ENCODE data around the gene PTPN11. TPM values are rescaled to one million over a fixed set of nuclear protein-coding genes. Genes with fewer than 3 reads are reported as not detected.

Gene PTPN11
- polyA plus RNA-seq, 1 experiment: 46.1 TPM

DNA sequence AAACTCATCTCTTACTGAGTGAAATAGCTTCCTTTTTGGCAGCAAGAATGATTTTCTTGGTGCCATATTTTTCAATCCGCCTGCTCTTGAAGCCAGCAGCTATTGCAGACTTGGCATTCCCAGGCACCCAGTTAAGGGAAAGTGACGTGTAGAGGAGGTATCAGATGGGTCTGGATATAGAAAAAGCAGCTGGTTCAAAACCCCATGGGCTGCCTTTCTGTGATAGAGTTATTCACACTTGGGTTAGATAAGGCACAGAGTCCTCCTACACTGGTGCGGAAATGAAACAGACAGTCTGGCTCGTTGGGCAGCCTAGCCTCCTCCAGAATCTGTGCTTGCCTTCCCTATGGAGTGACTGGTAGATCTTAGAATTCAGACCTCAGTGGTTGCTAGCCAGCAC is 62.2 kb downstream of the PTPN11 start:
- Histone ChIP-seq H3K4me3 (ENCODE audit: low read depth, low read length) (no peak overlapping the region), H3K36me3 (ENCODE audit: control insufficient read depth, insufficient read depth, low read length) (peaks cover 7% of the 10 kb centered on the region; the same call in 1 of the 2 replicates), H3K27me3 (ENCODE audit: control insufficient read depth, insufficient read depth, low read length) (no peaks in the 10 kb centered on the region)
- CTCF ChIA-PET: no interaction called here
- TF ChIP-seq, protein P1, sequence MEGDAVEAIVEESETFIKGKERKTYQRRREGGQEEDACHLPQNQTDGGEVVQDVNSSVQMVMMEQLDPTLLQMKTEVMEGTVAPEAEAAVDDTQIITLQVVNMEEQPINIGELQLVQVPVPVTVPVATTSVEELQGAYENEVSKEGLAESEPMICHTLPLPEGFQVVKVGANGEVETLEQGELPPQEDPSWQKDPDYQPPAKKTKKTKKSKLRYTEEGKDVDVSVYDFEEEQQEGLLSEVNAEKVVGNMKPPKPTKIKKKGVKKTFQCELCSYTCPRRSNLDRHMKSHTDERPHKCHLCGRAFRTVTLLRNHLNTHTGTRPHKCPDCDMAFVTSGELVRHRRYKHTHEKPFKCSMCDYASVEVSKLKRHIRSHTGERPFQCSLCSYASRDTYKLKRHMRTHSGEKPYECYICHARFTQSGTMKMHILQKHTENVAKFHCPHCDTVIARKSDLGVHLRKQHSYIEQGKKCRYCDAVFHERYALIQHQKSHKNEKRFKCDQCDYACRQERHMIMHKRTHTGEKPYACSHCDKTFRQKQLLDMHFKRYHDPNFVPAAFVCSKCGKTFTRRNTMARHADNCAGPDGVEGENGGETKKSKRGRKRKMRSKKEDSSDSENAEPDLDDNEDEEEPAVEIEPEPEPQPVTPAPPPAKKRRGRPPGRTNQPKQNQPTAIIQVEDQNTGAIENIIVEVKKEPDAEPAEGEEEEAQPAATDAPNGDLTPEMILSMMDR (IDR thresholded peaks at IDR 0.05; ENCODE audit: insufficient read depth, low read depth, low read length): no peak
- POLR2A ChIA-PET: no interaction called here
- DNase-seq (ENCODE audit: low read depth): no peak

DNA sequence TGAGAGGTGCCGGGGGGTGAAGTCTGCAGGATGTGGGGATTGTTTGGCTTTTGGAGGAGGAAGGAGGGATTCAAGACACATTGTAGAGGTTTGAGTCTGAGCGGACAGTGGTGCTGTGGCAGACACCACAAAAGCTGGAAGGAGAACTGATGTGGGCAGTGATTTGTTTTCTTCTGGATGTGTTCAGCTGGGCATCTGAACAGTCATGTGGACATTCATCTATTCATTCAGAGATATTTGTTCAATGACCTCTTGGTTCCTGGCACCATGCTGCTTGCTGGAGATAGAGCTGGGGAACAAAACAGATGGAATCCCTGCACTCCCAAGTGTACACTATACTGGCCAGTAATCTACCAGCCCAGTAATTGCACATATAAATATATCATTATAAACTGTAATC is 64.0 kb downstream of the PTPN11 start:
- Histone ChIP-seq H3K27me3 (ENCODE audit: control insufficient read depth, insufficient read depth, low read length) (no peaks in the 10 kb centered on the region), H3K36me3 (ENCODE audit: control insufficient read depth, insufficient read depth, low read length) (peaks cover 13% of the 10 kb centered on the region), H3K4me3 (ENCODE audit: low read depth, low read length) (no peak overlapping the region)
- ChIA-PET POLR2A (no interaction called here), CTCF (no interaction called here)
- TF ChIP-seq, protein P1 (IDR thresholded peaks at IDR 0.05; ENCODE audit: insufficient read depth, low read depth, low read length): no peak
- no peak for DNase-seq (ENCODE audit: low read depth)

DNA sequence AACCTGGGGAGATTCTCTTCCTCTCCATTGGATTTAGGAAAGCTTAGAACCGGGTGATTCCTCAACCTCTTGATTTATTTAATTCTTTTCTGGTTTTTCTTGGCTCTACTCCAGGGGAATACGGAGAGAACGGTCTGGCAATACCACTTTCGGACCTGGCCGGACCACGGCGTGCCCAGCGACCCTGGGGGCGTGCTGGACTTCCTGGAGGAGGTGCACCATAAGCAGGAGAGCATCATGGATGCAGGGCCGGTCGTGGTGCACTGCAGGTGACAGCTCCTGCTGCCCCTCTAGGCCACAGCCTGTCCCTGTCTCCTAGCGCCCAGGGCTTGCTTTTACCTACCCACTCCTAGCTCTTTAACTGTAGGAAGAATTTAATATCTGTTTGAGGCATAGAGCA is 67.6 kb downstream of the PTPN11 start:
- TF ChIP-seq, protein P1 (IDR thresholded peaks at IDR 0.05; ENCODE audit: insufficient read depth, low read depth, low read length): no peak
- DNase-seq (ENCODE audit: low read depth): no peak
- POLR2A ChIA-PET: no interaction called here
- CTCF ChIA-PET: no interaction called here
- Histone ChIP-seq H3K27me3 (ENCODE audit: control insufficient read depth, insufficient read depth, low read length) (no peaks in the 10 kb centered on the region), H3K4me3 (ENCODE audit: low read depth, low read length) (no peak overlapping the region), H3K36me3 (ENCODE audit: control insufficient read depth, insufficient read depth, low read length) (peaks cover 20% of the 10 kb centered on the region)

DNA sequence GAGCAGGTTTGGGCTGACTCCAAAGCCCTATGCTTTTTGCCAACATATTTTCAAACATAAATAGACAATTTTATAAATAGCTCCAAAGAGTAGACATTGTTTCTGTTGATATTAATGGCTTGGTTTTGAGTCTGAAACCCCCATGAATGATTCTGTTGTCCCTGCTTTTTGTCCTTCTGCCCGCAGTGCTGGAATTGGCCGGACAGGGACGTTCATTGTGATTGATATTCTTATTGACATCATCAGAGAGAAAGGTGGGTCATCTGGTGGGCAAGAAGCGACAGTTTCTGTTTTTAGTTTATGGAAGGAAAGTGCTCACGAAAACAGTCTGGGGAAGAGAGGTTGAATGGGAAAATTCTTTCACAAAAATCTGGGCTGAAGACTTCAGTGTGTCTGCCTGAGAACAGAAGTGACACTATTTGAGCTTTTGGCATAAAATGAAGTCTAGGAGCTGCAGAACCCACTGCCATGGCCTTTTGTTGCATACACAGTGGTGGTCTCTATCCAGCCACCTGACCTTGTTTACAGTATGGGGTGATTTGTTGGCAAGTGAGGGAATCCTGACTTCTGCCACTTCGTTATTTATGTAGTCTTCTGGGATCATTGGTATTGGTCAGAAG is 69.6 kb downstream of the PTPN11 start:
- TF ChIP-seq, protein P1 (IDR thresholded peaks at IDR 0.05; ENCODE audit: insufficient read depth, low read depth, low read length): no peak
- Histone ChIP-seq H3K36me3 (ENCODE audit: control insufficient read depth, insufficient read depth, low read length) (peaks cover 15% of the 10 kb centered on the region), H3K27me3 (ENCODE audit: control insufficient read depth, insufficient read depth, low read length) (no peaks in the 10 kb centered on the region), H3K4me3 (ENCODE audit: low read depth, low read length) (no peak overlapping the region)
- ChIA-PET CTCF (no interaction called here), POLR2A (no interaction called here)
- DNase-seq (ENCODE audit: low read depth): no peak

DNA sequence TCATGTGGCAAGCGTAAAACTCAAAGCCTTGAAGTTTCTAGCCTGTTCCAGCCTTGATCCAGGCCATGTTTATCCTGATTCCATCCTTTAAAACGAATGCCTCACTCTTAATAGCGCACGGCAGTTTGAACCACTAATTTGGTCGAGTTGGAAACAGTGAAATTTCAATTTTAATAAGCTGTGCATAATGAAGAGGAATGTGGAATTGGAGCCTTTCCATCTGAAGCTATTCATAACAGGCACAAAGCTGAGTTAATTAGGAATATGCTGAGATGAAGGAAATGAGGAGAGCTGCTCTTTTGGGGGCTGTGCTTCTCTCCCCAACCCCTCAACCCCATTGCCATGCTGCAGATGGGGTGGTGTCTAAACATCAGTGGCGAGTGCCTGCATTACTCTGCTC is 70.7 kb downstream of the PTPN11 start:
- TF ChIP-seq, protein P1 (IDR thresholded peaks at IDR 0.05; ENCODE audit: insufficient read depth, low read depth, low read length): no peak
- H3K27me3 ChIP-seq (ENCODE audit: control insufficient read depth, insufficient read depth, low read length): no peaks in the 10 kb centered on the region
- ChIA-PET CTCF (no interaction called here), POLR2A (no interaction called here)
- H3K36me3 ChIP-seq (ENCODE audit: control insufficient read depth, insufficient read depth, low read length): peaks cover 15% of the 10 kb centered on the region
- no peak for DNase-seq (ENCODE audit: low read depth)
- H3K4me3 ChIP-seq (ENCODE audit: low read depth, low read length): no peak overlapping the region
